Panc1 (cell line): ENCODE measurements around the gene ARHGAP18.

Experiments used
- POLR2AphosphoS5 ChIP-seq: IDR thresholded peaks from 2 replicates; pipeline ENCODE4 v1.6.1; 2012; ENCODE audit warnings: mild to moderate bottlenecking, low read depth, low read length, moderate library complexity
- TF ChIP-seq, protein P1 (sequence below): fragments of 450-650 bp; IDR thresholded peaks from 2 replicates; pipeline ENCODE4 v1.5.1; 2017; ENCODE audit warnings: mild to moderate bottlenecking

- TF ChIP-seq POLR2AphosphoS5: no peak
- TF ChIP-seq, protein P1, sequence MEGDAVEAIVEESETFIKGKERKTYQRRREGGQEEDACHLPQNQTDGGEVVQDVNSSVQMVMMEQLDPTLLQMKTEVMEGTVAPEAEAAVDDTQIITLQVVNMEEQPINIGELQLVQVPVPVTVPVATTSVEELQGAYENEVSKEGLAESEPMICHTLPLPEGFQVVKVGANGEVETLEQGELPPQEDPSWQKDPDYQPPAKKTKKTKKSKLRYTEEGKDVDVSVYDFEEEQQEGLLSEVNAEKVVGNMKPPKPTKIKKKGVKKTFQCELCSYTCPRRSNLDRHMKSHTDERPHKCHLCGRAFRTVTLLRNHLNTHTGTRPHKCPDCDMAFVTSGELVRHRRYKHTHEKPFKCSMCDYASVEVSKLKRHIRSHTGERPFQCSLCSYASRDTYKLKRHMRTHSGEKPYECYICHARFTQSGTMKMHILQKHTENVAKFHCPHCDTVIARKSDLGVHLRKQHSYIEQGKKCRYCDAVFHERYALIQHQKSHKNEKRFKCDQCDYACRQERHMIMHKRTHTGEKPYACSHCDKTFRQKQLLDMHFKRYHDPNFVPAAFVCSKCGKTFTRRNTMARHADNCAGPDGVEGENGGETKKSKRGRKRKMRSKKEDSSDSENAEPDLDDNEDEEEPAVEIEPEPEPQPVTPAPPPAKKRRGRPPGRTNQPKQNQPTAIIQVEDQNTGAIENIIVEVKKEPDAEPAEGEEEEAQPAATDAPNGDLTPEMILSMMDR: no peak
Measured at GRCh38 chr6:129641344-129641743, 68.6 kb downstream of the ARHGAP18 start.
